GM12878 (cell line): ENCODE data around the gene ATRNL1. TPM values are rescaled to one million over a fixed set of nuclear protein-coding genes. Genes with fewer than 3 reads are reported as not detected.

Experiments used
- ATAC-seq: fragments of 200-7000 bp; cut with Tn5 transposase; 3 replicates; pipeline ENCODE4 v1.9.1; 2020; ENCODE audit warnings: mild to moderate bottlenecking, moderate library complexity
- BruUV-seq: library from RNA; stranded (reverse); fragments of 400-500 nt; replicated peaks from 2 replicates; lab custom pipeline; 2021; lab: Mats Ljungman, UMichigan
- CTCF ChIA-PET: fragments of 300-600 bp; sonication (Branson Sonifier 250); formaldehyde crosslinking; extraction: SDS; loops from one replicate; lab custom pipeline; 2021; ENCODE audit warnings: inconsistent platforms; lab: Yijun Ruan, JAX
- POLR2A ChIA-PET: fragments of 350-600 bp; formaldehyde crosslinking; extraction: SDS; loops from one replicate; lab custom pipeline; 2021; ENCODE audit warnings: inconsistent platforms; lab: Charles Lee
- RAD21 ChIA-PET: fragments of 300-600 bp; sonication (Branson Sonifier 250); formaldehyde crosslinking; loops from one replicate; lab custom pipeline; 2023; ENCODE audit warnings: antibody characterized with exemption; ENCODE audit not compliant: unreplicated experiment; lab: Charles Lee
- SMC1A ChIA-PET: fragments of 300-600 bp; sonication (Branson Sonifier 250); formaldehyde crosslinking; loops from one replicate; lab custom pipeline; 2023; ENCODE audit not compliant: unreplicated experiment, uncharacterized antibody; lab: Charles Lee
- DNase-seq: peaks from one replicate; pipeline ENCODE4 v3.0.0-alpha.2; 2011; ENCODE audit warnings: low read depth, low spot score
- FAIRE-seq: peaks from 3 replicates; lab custom pipeline; 2011; peaks lifted over from hg19 to GRCh38; lab: Jason Lieb, UNC
- H2AFZ ChIP-seq: 2 replicates; pipeline ENCODE4 v1.6.0; 2011; ENCODE audit warnings: low read depth, low read length, control low read depth; ENCODE audit not compliant: control insufficient read depth
- H3K27ac ChIP-seq: 2 replicates; pipeline ENCODE4 v1.5.1; 2011; ENCODE audit warnings: control low read depth; ENCODE audit not compliant: control insufficient read depth, insufficient read depth
- H3K27me3 ChIP-seq, 2 experiments: replicated peaks in 1 of 2; 2 replicates each; pipeline versions ENCODE4 v1.6.0 to v1.6.1; 2011; ENCODE audit warnings: low read length in 1 of 2; ENCODE audit not compliant: control insufficient read depth in 2 of 2, insufficient read depth in 2 of 2
- H3K36me3 ChIP-seq, 2 experiments: 2 replicates each; pipeline ENCODE4 v1.5.1; 2011; ENCODE audit warnings: low read length in 1 of 2; ENCODE audit not compliant: control insufficient read depth in 2 of 2, insufficient read depth in 2 of 2
- H3K4me1 ChIP-seq: 2 replicates; pipeline ENCODE4 v1.6.1; 2011; ENCODE audit warnings: mild to moderate bottlenecking, low read length, moderate library complexity, mixed read lengths; ENCODE audit not compliant: control insufficient read depth, insufficient read depth
- H3K4me2 ChIP-seq: 2 replicates; pipeline ENCODE4 v1.6.0; 2011; ENCODE audit warnings: control low read depth; ENCODE audit not compliant: control insufficient read depth, insufficient read depth
- H3K4me3 ChIP-seq: fragments of 200-600 bp; sonication (generic); 2 replicates; pipeline ENCODE4 v1.5.1; 2016
- H3K79me2 ChIP-seq: 2 replicates; pipeline ENCODE4 v1.6.0; 2011; ENCODE audit warnings: low read length; ENCODE audit not compliant: control insufficient read depth, insufficient read depth
- H3K9ac ChIP-seq: 2 replicates; pipeline ENCODE4 v1.8.0; 2011; ENCODE audit warnings: low read length, control low read depth, mixed read lengths; ENCODE audit not compliant: control insufficient read depth, insufficient read depth
- H3K9me3 ChIP-seq: replicated peaks from 3 replicates; pipeline ENCODE4 v1.5.1; 2011; ENCODE audit warnings: mild to moderate bottlenecking, low read length; ENCODE audit not compliant: control insufficient read depth, insufficient read depth
- H4K20me1 ChIP-seq: 2 replicates; pipeline ENCODE4 v1.6.0; 2011; ENCODE audit not compliant: control insufficient read depth, insufficient read depth
- CTCF ChIP-seq, 3 experiments: IDR thresholded peaks in 2 of 3; conservative IDR thresholded peaks in 1 of 3; 2 replicates each; pipeline ENCODE4 v1.5.1; 2011; ENCODE audit warnings: low read depth in 3 of 3, low read length in 3 of 3, mild to moderate bottlenecking in 3 of 3, control low read depth in 2 of 3, moderate library complexity in 2 of 3, inconsistent platforms in 1 of 3, mixed read lengths in 1 of 3; ENCODE audit not compliant: control insufficient read depth in 2 of 3, insufficient read depth in 1 of 3; ENCODE audit errors: extremely low read depth in 1 of 3
- MAX ChIP-seq: IDR thresholded peaks from 2 replicates; pipeline ENCODE4 v1.6.1; 2012; ENCODE audit warnings: low read depth, low read length, improper control_type of control experiment
- NFXL1 ChIP-seq: fragments of 450-650 bp; IDR thresholded peaks from 2 replicates; pipeline ENCODE4 v1.6.1; 2017; ENCODE audit warnings: antibody characterized with exemption, mild to moderate bottlenecking, borderline replicate concordance
- POLR2A ChIP-seq: IDR thresholded peaks from 2 replicates; pipeline ENCODE4 v1.6.1; 2011; ENCODE audit warnings: low read depth, mild to moderate bottlenecking, low read length
- SREBF2 ChIP-seq: IDR thresholded peaks from 2 replicates; pipeline ENCODE4 v1.6.1; 2012; ENCODE audit warnings: mild to moderate bottlenecking, low read length
- YY1 ChIP-seq: IDR thresholded peaks from 2 replicates; pipeline ENCODE4 v1.6.1; 2011; ENCODE audit warnings: low read depth, mild to moderate bottlenecking, low read length
- WGBS: methylation state at CpG from one replicate; pipeline ENCODE4 v1.1.6; 2016; ENCODE audit warnings: low lambda C conversion rate; ENCODE audit not compliant: insufficient replicate concordance, insufficient coverage; ENCODE audit errors: missing lambda C conversion rate; 5-methylcytosine and 5-hydroxymethylcytosine counted together
- in situ Hi-C: fragments of 300-500 bp; cut with MboI; formaldehyde crosslinking; loops from 9 replicates; pipeline ENCODE4 v1.14.3; 2018; ENCODE audit warnings: mixed read lengths
- intact Hi-C: fragments of 100-400 bp; cut with micrococcal nuclease; formaldehyde crosslinking; loops from one replicate; pipeline ENCODE4 v1.14.2; 2022; ENCODE audit not compliant: unreplicated experiment
- polyA plus RNA-seq, 11 experiments: library from polyadenylated mRNA; depleted of rRNA in 4 of 11; unstranded in 6 of 11; stranded (reverse) in 5 of 11; fragments of >200 nt; fragmentation: Nextera tagmentation in 4 of 11; fragmentation: Illumina TruSeq in 1 of 11; extraction: Ambion mirVana in 4 of 11; extraction: Trizol in 1 of 11; gene quantifications; 1 replicate in 1 of 11; 2 replicates in 10 of 11; pipeline versions ENCODE4 v1.2.1 to v1.2.3, GENCODE V29; 2011 to 2016; ENCODE audit warnings: inconsistent platforms in 2 of 11, missing spikeins in 2 of 11, low read depth in 1 of 11
- total RNA-seq, 4 experiments: library from RNA; depleted of rRNA in 3 of 4; stranded (reverse); fragments of >200 nt in 3 of 4; fragmentation: Illumina TruSeq in 1 of 4; extraction: Trizol in 1 of 4; gene quantifications; 2 replicates each; pipeline versions ENCODE4 v1.2.1 to v1.2.3, GENCODE V29; 2013 to 2021

ATRNL1 gene
- total and polyA plus RNA-seq, 10 of the 15 experiments (the other 5 are each of a cell fraction or from before 2014, with no cell fraction given) = 0.03 to 1.4 (median 0.34) TPM

GRCh38 chr10:115093776-115094408, 727 bp downstream of the ATRNL1 start:
- peak overlapping the region; percentile 81 for H3K4me3 ChIP-seq

More at GRCh38 chr10:115093776-115094408, 727 bp downstream of the ATRNL1 start:
- POLR2A ChIA-PET = no interaction called here
- H3K9ac ChIP-seq = no peak overlapping the region
- WGBS = 6% methylated on average over 43 of the region's 61 CpGs
- CTCF ChIA-PET = no interaction called here
- peak overlapping the region; percentile 85 for H2AFZ ChIP-seq
- RAD21 ChIA-PET = no interaction called here
- H3K36me3 ChIP-seq = no peaks in the 10 kb centered on the region
- BruUV-seq = no TSS peak
- H3K27me3 ChIP-seq = peaks cover 0 to 3% of the 10 kb centered on the region in 2 experiments; a peak in 2 of 4 replicates
- H3K4me2 ChIP-seq = peak overlapping the region; percentile 85
- TF ChIP-seq NFXL1 (no peak), MAX (no peak), CTCF (IDR thresholded peaks at IDR 0.05 in 2 of 3, conservative IDR thresholded peaks at IDR 0.05 in 1 of 3; ENCODE audit: control insufficient read depth in 2 of 3, extremely low read depth in 1 of 3, insufficient read depth in 1 of 3, low read depth in 3 of 3, low read length in 3 of 3) (0 out of 6 replicates have a peak, but pooled peaks of 1 of the 3 experiments have one; percentile 2), POLR2A (no peak), SREBF2 (no peak), YY1 (0 out of 2 replicates have a peak, but pooled peaks have one; percentile 43)
- no peaks in the 10 kb centered on the region for H4K20me1 ChIP-seq
- no peak for FAIRE-seq
- no peaks in the 10 kb centered on the region for H3K4me1 ChIP-seq
- no peak overlapping the region for H3K27ac ChIP-seq
- no peak for DNase-seq
- intact Hi-C loops (no loop called here), in situ Hi-C loops (no loop called here)
- H3K79me2 ChIP-seq = no peaks in the 10 kb centered on the region
- H3K9me3 ChIP-seq = no peaks in the 10 kb centered on the region
- SMC1A ChIA-PET = no interaction called here
- peak; percentile 67 for ATAC-seq
